ENCODE results near the gene MLYCD.

GRCh38 chr16:83854420-83854819, 44.5 kb upstream of the MLYCD start:
- TF ChIP-seq CTCF (tag by site-specific recombination; IDR thresholded peaks at IDR 0.05) (no peak), ZNF324 (tag by site-specific recombination; IDR thresholded peaks at IDR 0.05) (no peak), ZNF114 (tag by site-specific recombination; IDR thresholded peaks at IDR 0.05) (no peak), ZNF274 (IDR thresholded peaks at IDR 0.05; ENCODE audit: low read length) (no peak), ZNF274 (tag by site-specific recombination; IDR thresholded peaks at IDR 0.05; ENCODE audit: borderline replicate concordance) (no peak), ZNF280D (tag by site-specific recombination; IDR thresholded peaks at IDR 0.05) (no peak), PBX3 (CRISPR knock-in tag; IDR thresholded peaks at IDR 0.05) (no peak), ZNF626 (tag by site-specific recombination; IDR thresholded peaks at IDR 0.05) (no peak), MEIS1 (CRISPR knock-in tag; IDR thresholded peaks at IDR 0.05; ENCODE audit: borderline replicate concordance) (no peak)

Measured in HEK293 (cell line).